ENCODE data around the gene MYLK. TPM values are rescaled to one million over a fixed set of nuclear protein-coding genes. Genes with fewer than 3 reads are reported as not detected.
A peak's percentile ranks its signal among the peaks of the same experiment; 100 is the strongest.
"Not testable (repeated sequence)": the region's sequence is repeated elsewhere in the genome, so short reads cannot be mapped to it uniquely, and the experiment has no call there.

The MYLK gene
- total RNA-seq, 4 donors from 2014 or later: 24.6 to 47.0 (median 39.2) TPM

GRCh38 chr3:123722456-123722855, 161.7 kb downstream of the MYLK start:
- WGBS: 61% methylated on average over 5 of the region's 5 CpGs
- DNase-seq (ENCODE audit: low spot score in 2 of 2): no peak
- no peak overlapping the region for H3K27ac ChIP-seq

DNA sequence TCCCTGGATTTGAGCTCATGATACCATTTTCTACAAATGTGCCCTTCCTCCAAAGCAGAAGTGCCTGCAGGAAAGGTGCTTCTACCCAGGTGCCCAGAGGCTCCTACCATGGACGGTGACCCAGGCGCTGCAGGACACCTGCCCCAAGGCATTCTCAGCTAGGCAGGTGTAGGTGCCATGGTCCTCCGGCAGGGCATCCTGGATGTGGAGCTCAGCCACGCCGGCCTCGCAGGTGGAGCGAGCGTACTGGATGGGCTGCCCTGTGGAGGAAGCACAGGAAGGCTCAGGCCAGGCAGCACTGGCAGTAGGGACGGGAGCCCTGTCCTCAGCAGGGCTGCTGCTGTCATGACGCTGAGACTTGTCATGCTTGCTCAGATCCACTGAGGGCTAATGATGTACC, 162.1 kb downstream of the MYLK start:
- Histone ChIP-seq H3K4me1 (peaks cover 24% of the 10 kb centered on the region), H3K27me3 (no peaks in the 10 kb centered on the region), H3K27ac (no peak overlapping the region), H3K4me3 (no peak overlapping the region), H3K36me3 (no peaks in the 10 kb centered on the region), H3K9me3 (no peaks in the 10 kb centered on the region)
- no peak for DNase-seq (ENCODE audit: low spot score in 2 of 2)
- WGBS: 47% methylated on average over 2 of the region's 10 CpGs
- TF ChIP-seq POLR2A (IDR thresholded peaks at IDR 0.05): no peak
- TF ChIP-seq POLR2AphosphoS5 (IDR thresholded peaks at IDR 0.05): no peak
- TF ChIP-seq EP300 (IDR thresholded peaks at IDR 0.05): no peak
- TF ChIP-seq, protein P1, sequence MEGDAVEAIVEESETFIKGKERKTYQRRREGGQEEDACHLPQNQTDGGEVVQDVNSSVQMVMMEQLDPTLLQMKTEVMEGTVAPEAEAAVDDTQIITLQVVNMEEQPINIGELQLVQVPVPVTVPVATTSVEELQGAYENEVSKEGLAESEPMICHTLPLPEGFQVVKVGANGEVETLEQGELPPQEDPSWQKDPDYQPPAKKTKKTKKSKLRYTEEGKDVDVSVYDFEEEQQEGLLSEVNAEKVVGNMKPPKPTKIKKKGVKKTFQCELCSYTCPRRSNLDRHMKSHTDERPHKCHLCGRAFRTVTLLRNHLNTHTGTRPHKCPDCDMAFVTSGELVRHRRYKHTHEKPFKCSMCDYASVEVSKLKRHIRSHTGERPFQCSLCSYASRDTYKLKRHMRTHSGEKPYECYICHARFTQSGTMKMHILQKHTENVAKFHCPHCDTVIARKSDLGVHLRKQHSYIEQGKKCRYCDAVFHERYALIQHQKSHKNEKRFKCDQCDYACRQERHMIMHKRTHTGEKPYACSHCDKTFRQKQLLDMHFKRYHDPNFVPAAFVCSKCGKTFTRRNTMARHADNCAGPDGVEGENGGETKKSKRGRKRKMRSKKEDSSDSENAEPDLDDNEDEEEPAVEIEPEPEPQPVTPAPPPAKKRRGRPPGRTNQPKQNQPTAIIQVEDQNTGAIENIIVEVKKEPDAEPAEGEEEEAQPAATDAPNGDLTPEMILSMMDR (IDR thresholded peaks at IDR 0.05): no peak

More at GRCh38 chr3:123722456-123722855, 161.7 kb downstream of the MYLK start:
- Histone ChIP-seq H3K4me3 (no peak overlapping the region), H3K9me3 (no peaks in the 10 kb centered on the region), H3K27me3 (no peaks in the 10 kb centered on the region), H3K4me1 (peaks cover 24% of the 10 kb centered on the region), H3K36me3 (no peaks in the 10 kb centered on the region)
- TF ChIP-seq POLR2A (IDR thresholded peaks at IDR 0.05) (no peak), EP300 (IDR thresholded peaks at IDR 0.05) (no peak), POLR2AphosphoS5 (IDR thresholded peaks at IDR 0.05) (no peak)
- TF ChIP-seq, protein P1 (IDR thresholded peaks at IDR 0.05): no peak

- H3K36me3 ChIP-seq; H3K27me3 ChIP-seq; DNase-seq (ENCODE audit: low spot score in 2 of 2); H3K9me3 ChIP-seq; H3K27ac ChIP-seq; H3K4me3 ChIP-seq: not testable (repeated sequence)
- no CpG with 5 or more reads among the region's 10 CpGs for WGBS
- peaks cover 24% of the 10 kb centered on the region for H3K4me1 ChIP-seq
Measured at GRCh38 chr3:123721095-123721689, 162.9 kb downstream of the MYLK start.

- H3K4me1 ChIP-seq: peaks cover 24% of the 10 kb centered on the region
- WGBS: 77% methylated on average over 4 of the region's 6 CpGs
- no peaks in the 10 kb centered on the region for H3K36me3 ChIP-seq
- no peak overlapping the region for H3K27ac ChIP-seq
- TF ChIP-seq POLR2AphosphoS5 (IDR thresholded peaks at IDR 0.05) (no peak), POLR2A (IDR thresholded peaks at IDR 0.05) (no peak), EP300 (IDR thresholded peaks at IDR 0.05) (no peak)
- TF ChIP-seq, protein P1 (IDR thresholded peaks at IDR 0.05): no peak
- H3K4me3 ChIP-seq: no peak overlapping the region
- no peak for DNase-seq (ENCODE audit: low spot score in 2 of 2)
- no peaks in the 10 kb centered on the region for H3K9me3 ChIP-seq
- H3K27me3 ChIP-seq: no peaks in the 10 kb centered on the region
Measured at GRCh38 chr3:123720638-123721037, 163.5 kb downstream of the MYLK start.

- Histone ChIP-seq H3K27me3 (no peaks in the 10 kb centered on the region), H3K4me3 (no peak overlapping the region), H3K36me3 (no peaks in the 10 kb centered on the region), H3K4me1 (peaks cover 24% of the 10 kb centered on the region), H3K27ac (peak overlapping the region; percentile 29), H3K9me3 (no peaks in the 10 kb centered on the region)
- 33% methylated on average over 13 of the region's 14 CpGs for WGBS
- DNase-seq (ENCODE audit: low spot score in 2 of 2): peak in 1 of 2 donors; percentile 65
- no peak for TF ChIP-seq EP300 (IDR thresholded peaks at IDR 0.05)
- no peak for TF ChIP-seq POLR2A (IDR thresholded peaks at IDR 0.05)
- no peak for TF ChIP-seq POLR2AphosphoS5 (IDR thresholded peaks at IDR 0.05)
- TF ChIP-seq, protein P1 (IDR thresholded peaks at IDR 0.05): no peak
Measured at GRCh38 chr3:123719862-123720453, 164.2 kb downstream of the MYLK start.

Data from suprapubic skin (tissue), 4 donors.